ENCODE data around the gene ZDHHC9. TPM values are rescaled to one million over a fixed set of nuclear protein-coding genes. Genes with fewer than 3 reads are reported as not detected.

ZDHHC9 gene
- total RNA-seq, 1 donor from 2014 or later: 14.6 TPM

DNA sequence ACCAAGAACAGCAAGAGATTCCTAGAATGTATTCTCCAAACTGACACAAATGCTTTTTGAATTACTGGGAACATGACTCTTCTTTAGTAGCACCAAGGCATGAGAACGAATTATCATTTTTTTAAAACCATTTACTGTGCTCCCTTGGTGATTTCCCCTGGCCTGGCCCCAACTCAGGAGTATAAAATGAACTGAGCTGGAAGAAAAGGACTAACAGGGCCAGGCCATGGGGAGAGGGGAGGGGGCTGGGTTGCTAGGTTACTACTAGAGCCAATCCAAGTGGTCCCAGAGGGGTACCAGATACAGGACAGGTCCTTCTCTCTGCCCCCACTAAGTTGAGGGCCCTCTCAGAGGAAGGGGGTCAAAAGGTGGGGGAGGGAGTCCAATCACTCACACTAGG lies 40.8 kb downstream of the ZDHHC9 start:
- no peaks in the 10 kb centered on the region for H3K27me3 Mint-ChIP-seq
- no peak overlapping the region for H3K4me3 Mint-ChIP-seq
- H3K9me3 Mint-ChIP-seq: no peaks in the 10 kb centered on the region
- peaks cover 25% of the 10 kb centered on the region for H3K36me3 Mint-ChIP-seq (ENCODE audit: low read depth)
- no peak for DNase-seq
- H3K4me1 Mint-ChIP-seq: peaks cover 18% of the 10 kb centered on the region
- intact Hi-C loops (cut with micrococcal nuclease): no loop called here
- H3K27ac Mint-ChIP-seq: no peak overlapping the region

GRCh38 chrX:129800186-129800585 lies 43.5 kb downstream of the ZDHHC9 start:
- Mint-ChIP-seq H3K9me3 (no peaks in the 10 kb centered on the region), H3K4me1 (peaks cover 18% of the 10 kb centered on the region), H3K27me3 (no peaks in the 10 kb centered on the region), H3K36me3 (ENCODE audit: low read depth) (peaks cover 26% of the 10 kb centered on the region), H3K27ac (no peak overlapping the region), H3K4me3 (no peak overlapping the region)
- no peak for DNase-seq
- intact Hi-C loops (cut with micrococcal nuclease): no loop called here

GRCh38 chrX:129798888-129799287 lies 44.8 kb downstream of the ZDHHC9 start:
- no peaks in the 10 kb centered on the region for H3K9me3 Mint-ChIP-seq
- no peaks in the 10 kb centered on the region for H3K27me3 Mint-ChIP-seq
- H3K27ac Mint-ChIP-seq: peak overlapping the region; percentile 77
- H3K36me3 Mint-ChIP-seq (ENCODE audit: low read depth): peaks cover 27% of the 10 kb centered on the region
- no peak for DNase-seq
- peak overlapping the region; percentile 45 for H3K4me3 Mint-ChIP-seq
- peaks cover 19% of the 10 kb centered on the region for H3K4me1 Mint-ChIP-seq
- intact Hi-C loops (cut with micrococcal nuclease): loop anchor here (5.0 kb wide), 1 partner anchor 42 kb away; no protein-coding TSS in a partner anchor

- intact Hi-C loops (cut with micrococcal nuclease): loop anchor here (5.0 kb wide), 1 partner anchor 41 kb away; no protein-coding TSS in a partner anchor
- peaks cover 27% of the 10 kb centered on the region for H3K36me3 Mint-ChIP-seq (ENCODE audit: low read depth)
- H3K4me3 Mint-ChIP-seq: peak overlapping the region; percentile 45
- no peak for DNase-seq
- no peaks in the 10 kb centered on the region for H3K27me3 Mint-ChIP-seq
- H3K27ac Mint-ChIP-seq: peak overlapping the region; percentile 77
- no peaks in the 10 kb centered on the region for H3K9me3 Mint-ChIP-seq
- peaks cover 18% of the 10 kb centered on the region for H3K4me1 Mint-ChIP-seq
Observed at GRCh38 chrX:129798456-129798855, 45.2 kb downstream of the ZDHHC9 start.

GRCh38 chrX:129797251-129797906 lies 46.3 kb downstream of the ZDHHC9 start:
- no peak for DNase-seq
- H3K27ac Mint-ChIP-seq: peak overlapping the region; percentile 59
- H3K4me3 Mint-ChIP-seq: no peak overlapping the region
- intact Hi-C loops (cut with micrococcal nuclease): loop anchor here (5.0 kb wide), 1 partner anchor 40 kb away; no protein-coding TSS in a partner anchor
- no peaks in the 10 kb centered on the region for H3K9me3 Mint-ChIP-seq
- peaks cover 18% of the 10 kb centered on the region for H3K4me1 Mint-ChIP-seq
- H3K27me3 Mint-ChIP-seq: no peaks in the 10 kb centered on the region
- H3K36me3 Mint-ChIP-seq (ENCODE audit: low read depth): peaks cover 33% of the 10 kb centered on the region

GRCh38 chrX:129795584-129795983 lies 48.1 kb downstream of the ZDHHC9 start:
- no peaks in the 10 kb centered on the region for H3K27me3 Mint-ChIP-seq
- H3K27ac Mint-ChIP-seq: no peak overlapping the region
- DNase-seq: no peak
- H3K36me3 Mint-ChIP-seq (ENCODE audit: low read depth): peaks cover 35% of the 10 kb centered on the region
- no peak overlapping the region for H3K4me3 Mint-ChIP-seq
- H3K4me1 Mint-ChIP-seq: peaks cover 18% of the 10 kb centered on the region
- no peaks in the 10 kb centered on the region for H3K9me3 Mint-ChIP-seq
- intact Hi-C loops (cut with micrococcal nuclease): loop anchor here (5.0 kb wide), 1 partner anchor 38 kb away; no protein-coding TSS in a partner anchor

DNA sequence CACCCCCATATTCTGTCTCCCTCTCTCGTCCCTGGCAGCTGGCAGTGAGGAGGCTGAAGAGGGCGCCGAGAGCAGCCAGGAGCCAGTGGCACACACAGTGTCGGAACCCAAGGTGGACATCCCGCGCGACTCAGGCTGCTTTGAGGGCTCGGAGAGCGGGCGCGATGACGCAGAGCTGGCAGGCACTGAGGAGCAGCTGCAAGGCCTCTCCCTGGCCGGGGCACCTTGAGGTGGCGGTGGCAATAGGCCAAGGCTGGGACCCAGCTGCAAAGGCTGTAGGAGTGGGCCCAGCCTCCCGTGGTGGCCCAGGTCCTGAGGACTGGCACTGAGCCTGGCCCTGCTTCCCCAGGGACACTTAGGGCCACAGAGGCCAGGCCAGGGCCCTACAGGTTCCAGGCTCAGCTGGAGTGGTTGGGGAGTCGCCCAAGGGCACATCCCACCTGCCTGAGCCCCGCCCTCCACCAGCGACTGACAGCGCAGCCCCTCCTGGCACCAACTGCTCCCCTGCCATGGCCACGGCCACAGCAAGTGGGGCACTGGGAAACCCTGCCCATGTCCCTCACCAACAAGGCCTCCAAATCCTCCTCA lies 50.0 kb downstream of the ZDHHC9 start:
- H3K4me3 Mint-ChIP-seq: no peak overlapping the region
- no peak for DNase-seq
- H3K4me1 Mint-ChIP-seq: peaks cover 11% of the 10 kb centered on the region
- intact Hi-C loops (cut with micrococcal nuclease): no loop called here
- H3K36me3 Mint-ChIP-seq (ENCODE audit: low read depth): peaks cover 34% of the 10 kb centered on the region
- no peaks in the 10 kb centered on the region for H3K27me3 Mint-ChIP-seq
- peak overlapping the region; percentile 41 for H3K27ac Mint-ChIP-seq
- H3K9me3 Mint-ChIP-seq: no peaks in the 10 kb centered on the region

- no peak overlapping the region for H3K27ac Mint-ChIP-seq
Observed at GRCh38 chrX:129792586-129793291, 50.9 kb downstream of the ZDHHC9 start.

GRCh38 chrX:129791961-129792570 lies 51.6 kb downstream of the ZDHHC9 start:
- no peaks in the 10 kb centered on the region for H3K27me3 Mint-ChIP-seq
- DNase-seq: no peak
- H3K36me3 Mint-ChIP-seq (ENCODE audit: low read depth): peaks cover 33% of the 10 kb centered on the region
- H3K27ac Mint-ChIP-seq: no peak overlapping the region
- intact Hi-C loops (cut with micrococcal nuclease): no loop called here
- peaks cover 7% of the 10 kb centered on the region for H3K4me1 Mint-ChIP-seq
- no peaks in the 10 kb centered on the region for H3K9me3 Mint-ChIP-seq
- H3K4me3 Mint-ChIP-seq: no peak overlapping the region

More at GRCh38 chrX:129792586-129793291, 50.9 kb downstream of the ZDHHC9 start:
- Mint-ChIP-seq H3K36me3 (ENCODE audit: low read depth) (peaks cover 31% of the 10 kb centered on the region), H3K9me3 (no peaks in the 10 kb centered on the region), H3K4me3 (no peak overlapping the region), H3K27me3 (no peaks in the 10 kb centered on the region), H3K4me1 (peaks cover 4% of the 10 kb centered on the region)
- DNase-seq: no peak
- intact Hi-C loops (cut with micrococcal nuclease): no loop called here

- Mint-ChIP-seq H3K9me3 (no peaks in the 10 kb centered on the region), H3K27me3 (no peaks in the 10 kb centered on the region), H3K36me3 (ENCODE audit: low read depth) (peaks cover 35% of the 10 kb centered on the region), H3K27ac (no peak overlapping the region), H3K4me1 (peaks cover 10% of the 10 kb centered on the region), H3K4me3 (no peak overlapping the region)
- intact Hi-C loops (cut with micrococcal nuclease): no loop called here
- no peak for DNase-seq
Observed at GRCh38 chrX:129791336-129791735, 52.4 kb downstream of the ZDHHC9 start.

- Mint-ChIP-seq H3K4me1 (peaks cover 14% of the 10 kb centered on the region), H3K27ac (no peak overlapping the region), H3K4me3 (no peak overlapping the region), H3K36me3 (ENCODE audit: low read depth) (peaks cover 39% of the 10 kb centered on the region), H3K9me3 (no peaks in the 10 kb centered on the region), H3K27me3 (no peaks in the 10 kb centered on the region)
- intact Hi-C loops (cut with micrococcal nuclease): no loop called here
- no peak for DNase-seq
Observed at GRCh38 chrX:129790808-129791207, 52.9 kb downstream of the ZDHHC9 start.

- Mint-ChIP-seq H3K36me3 (ENCODE audit: low read depth) (peaks cover 43% of the 10 kb centered on the region), H3K9me3 (no peaks in the 10 kb centered on the region), H3K27ac (peak overlapping the region; percentile 58), H3K4me3 (no peak overlapping the region), H3K27me3 (no peaks in the 10 kb centered on the region), H3K4me1 (peaks cover 20% of the 10 kb centered on the region)
- intact Hi-C loops (cut with micrococcal nuclease): no loop called here
- no peak for DNase-seq
Observed at GRCh38 chrX:129790146-129790545, 53.5 kb downstream of the ZDHHC9 start.

DNA sequence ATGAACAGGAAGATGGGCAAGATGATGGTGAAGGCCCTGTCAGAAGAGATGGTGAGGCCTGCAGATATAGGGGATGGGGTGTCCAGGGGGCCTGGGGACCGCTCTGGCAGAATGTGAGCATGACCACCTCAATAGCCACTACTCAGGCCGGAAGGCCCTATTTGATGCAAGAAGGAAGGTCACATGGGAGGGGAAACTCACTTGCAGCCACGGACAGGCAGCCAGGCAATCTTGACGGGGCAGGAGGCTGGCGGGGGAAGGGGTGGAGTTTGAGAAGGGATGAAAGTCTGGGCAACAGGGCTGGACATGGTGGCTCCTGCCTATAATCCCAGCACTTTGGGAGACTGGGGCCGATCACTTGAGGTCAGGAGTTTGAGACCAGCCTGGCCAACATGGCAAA lies 55.2 kb downstream of the ZDHHC9 start:
- H3K36me3 Mint-ChIP-seq (ENCODE audit: low read depth): peaks cover 47% of the 10 kb centered on the region
- H3K4me3 Mint-ChIP-seq: no peak overlapping the region
- intact Hi-C loops (cut with micrococcal nuclease): no loop called here
- DNase-seq: no peak
- no peaks in the 10 kb centered on the region for H3K9me3 Mint-ChIP-seq
- no peaks in the 10 kb centered on the region for H3K27me3 Mint-ChIP-seq
- no peak overlapping the region for H3K27ac Mint-ChIP-seq
- peaks cover 31% of the 10 kb centered on the region for H3K4me1 Mint-ChIP-seq
